GM11168 (cell line): ENCODE data around the gene ATP5ME.
"Not testable (repeated sequence)": the region's sequence is repeated elsewhere in the genome, so short reads cannot be mapped to it uniquely, and the experiment has no call there.

Source experiments
- in situ Hi-C: fragments of 300-500 bp; cut with MboI; formaldehyde crosslinking; loops from one replicate; pipeline ENCODE4 v1.12.0; 2022; ENCODE audit warnings: low sequenced_read_pairs; ENCODE audit not compliant: unreplicated experiment

The ATP5ME gene

DNA sequence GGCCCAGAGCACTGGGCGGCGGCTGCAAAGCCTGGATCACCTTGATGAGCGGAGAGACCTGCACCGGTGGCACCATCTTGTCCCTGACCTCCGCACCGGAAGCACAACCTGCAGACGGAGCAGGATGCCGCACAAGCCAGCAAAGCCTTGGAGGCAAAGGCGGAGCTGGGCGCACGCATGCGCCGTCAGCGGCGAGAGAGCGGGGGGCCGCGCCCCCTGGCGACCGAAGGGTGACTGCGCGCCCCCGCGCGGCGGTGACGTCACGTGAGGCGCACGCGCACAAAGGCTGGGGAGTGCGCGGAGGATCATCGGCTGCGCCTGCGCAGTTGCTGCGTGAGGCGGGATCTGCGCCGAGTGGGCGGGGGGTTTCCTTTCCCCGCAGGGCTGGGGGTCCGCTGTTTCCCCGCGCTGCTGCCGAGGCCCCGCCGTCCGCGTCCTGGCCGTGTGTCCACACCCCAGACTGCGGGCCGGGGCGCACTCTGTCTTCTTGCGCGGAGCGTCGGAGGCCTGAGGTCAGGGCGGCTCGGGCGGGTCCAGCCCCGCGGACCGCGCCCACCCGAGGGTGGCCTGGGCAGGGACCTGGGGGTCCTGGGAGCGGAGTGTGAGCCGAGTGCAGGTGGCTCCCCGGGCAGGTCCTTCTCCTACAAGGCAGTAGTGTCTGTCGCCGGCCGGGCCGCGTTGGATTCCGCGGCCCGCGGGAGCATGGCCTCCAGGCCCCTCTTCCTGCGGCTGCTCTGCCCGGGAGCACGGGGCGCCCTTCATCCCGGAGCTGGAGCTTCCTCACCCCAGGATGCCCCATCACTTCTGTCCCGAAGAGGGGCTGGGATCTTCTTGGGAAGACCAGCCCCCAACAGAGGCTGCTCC is at the start of gene ATP5ME, which contains the start of gene MYL5:
Gene ATP5ME (minus strand): TSS at position 105 of the 864 bp plus-strand sequence. CDS start 29 bp downstream, at position 76.
Gene MYL5 (plus strand): TSS at position 371 of the 864 bp plus-strand sequence. CDS start 3,485 bp downstream, outside the sequence.
- in situ Hi-C loops: no loop called here

DNA sequence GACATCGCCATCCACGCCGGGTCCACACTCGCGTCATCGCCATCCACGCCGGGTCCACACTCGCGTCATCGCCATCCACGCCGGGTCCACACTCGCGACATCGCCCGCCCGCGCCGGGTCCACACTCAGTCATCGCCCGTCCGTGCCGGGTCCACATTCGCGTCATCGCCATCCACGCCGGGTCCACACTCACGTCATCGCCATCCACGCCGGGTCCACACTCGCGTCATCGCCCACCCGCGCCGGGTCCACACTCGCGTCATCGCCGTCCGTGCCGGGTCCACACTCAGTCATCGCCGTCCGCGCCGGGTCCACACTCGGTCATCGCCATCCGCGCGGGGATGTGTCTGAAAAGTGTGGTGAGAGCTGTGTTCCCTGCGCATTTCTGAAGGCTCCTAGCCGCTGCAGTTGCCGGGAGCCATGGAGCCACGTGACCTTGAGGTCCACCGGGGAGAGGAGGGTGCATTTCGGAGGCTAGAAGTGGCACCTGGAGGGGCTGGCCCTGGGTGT is 48.8 kb upstream of the ATP5ME start:
- in situ Hi-C loops: no loop called here

- in situ Hi-C loops: no loop called here
Observed at GRCh38 chr4:722169-722725, 48.2 kb upstream of the ATP5ME start.

GRCh38 chr4:721261-722168 is 47.4 kb upstream of the ATP5ME start:
- in situ Hi-C loops: no loop called here

- in situ Hi-C loops: no loop called here
Observed at GRCh38 chr4:720111-720860, 46.2 kb upstream of the ATP5ME start.

DNA sequence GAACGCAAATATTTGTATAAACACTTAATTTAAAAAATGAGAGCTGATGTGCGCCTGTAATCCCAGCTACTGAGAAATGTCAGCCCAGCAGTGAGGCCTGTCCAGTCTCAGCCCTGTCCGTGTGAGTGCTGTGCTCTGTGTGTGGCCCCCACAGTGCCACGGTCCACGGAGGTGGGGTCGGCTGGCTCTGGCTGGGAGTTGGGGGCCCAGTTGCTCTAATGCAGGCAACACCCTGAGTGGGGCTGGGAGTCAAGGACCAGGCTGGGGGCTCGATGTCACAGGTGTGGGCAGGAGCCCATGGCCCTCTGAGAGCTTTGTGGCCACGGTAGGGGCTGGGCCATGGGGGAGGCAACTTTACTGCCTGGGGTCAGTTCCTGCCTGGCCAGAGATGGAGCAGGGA is 44.4 kb upstream of the ATP5ME start:
- in situ Hi-C loops: no loop called here

DNA sequence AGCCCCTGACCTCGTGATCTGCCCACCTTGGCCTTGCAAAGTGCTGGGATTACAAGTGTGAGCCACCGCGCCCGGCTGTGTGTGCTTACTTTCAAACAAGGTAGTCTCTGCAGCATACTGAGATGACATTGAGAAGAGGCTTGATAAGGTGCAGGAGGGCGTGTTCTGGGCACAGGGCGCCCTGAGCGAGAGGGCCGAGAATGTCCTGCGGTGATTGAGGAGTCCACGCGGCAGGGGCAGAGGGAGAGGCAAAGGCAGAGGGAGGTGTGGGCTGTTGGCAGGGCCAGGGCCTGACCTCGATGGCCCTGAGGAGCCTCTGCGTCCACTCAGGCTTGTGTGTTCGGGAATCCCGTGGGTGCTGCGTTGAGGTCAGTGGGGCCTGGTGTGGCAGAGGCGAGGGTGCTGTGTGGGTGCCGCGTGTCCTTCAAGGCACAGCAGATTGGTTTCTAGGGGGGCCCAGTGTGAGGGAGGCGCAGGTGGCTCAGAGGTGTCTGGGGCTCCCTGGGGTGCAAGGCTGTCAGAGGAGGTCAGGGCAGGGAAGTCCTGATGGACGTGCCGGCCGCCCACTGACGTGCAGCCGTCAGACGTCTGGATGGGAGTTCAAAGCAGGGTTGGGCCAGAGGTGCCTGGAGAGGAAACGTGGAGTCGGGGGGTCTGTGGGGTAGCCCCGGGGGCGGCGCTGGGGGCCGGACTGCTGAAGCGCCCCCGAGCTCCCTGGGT is 43.7 kb upstream of the ATP5ME start:
- in situ Hi-C loops: no loop called here

GRCh38 chr4:714087-714486 is 40.0 kb upstream of the ATP5ME start:
- in situ Hi-C loops: no loop called here

DNA sequence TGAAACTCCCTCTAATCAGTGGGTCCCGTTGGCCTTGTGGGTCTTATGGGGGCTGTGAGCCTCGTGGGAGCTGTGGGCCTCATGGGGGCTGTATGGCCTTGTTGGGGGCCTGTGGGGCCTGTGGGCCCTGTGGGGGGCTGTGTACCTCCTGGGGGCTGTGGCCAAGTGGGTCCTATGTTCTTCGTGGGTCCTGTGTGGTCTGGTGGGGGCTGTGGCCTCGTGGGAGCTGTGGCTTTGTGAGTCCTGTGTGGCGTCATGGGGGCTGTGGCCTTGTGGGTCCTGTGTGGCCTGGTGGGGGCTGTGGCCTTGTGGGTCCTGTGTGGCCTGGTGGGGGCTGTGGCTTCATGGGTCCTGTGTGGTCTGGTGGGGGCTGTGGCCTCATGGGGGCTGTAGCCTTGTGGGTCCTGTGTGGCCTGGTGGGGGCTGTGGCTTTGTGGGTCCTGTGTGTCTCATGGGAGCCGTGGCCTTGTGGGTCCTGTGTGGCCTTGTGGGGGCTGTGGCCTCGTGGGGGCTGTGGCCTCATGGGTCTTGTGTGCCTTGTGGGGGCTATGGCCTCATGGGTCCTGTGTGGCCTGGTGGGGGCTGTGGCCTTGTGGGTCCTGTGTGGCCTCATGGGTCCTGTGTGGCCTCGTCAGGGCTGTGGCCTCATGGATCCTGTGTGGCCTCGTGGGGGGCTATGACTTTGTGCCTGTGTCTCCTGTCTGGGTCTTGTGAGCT is 39.0 kb upstream of the ATP5ME start:
- in situ Hi-C loops: no loop called here

DNA sequence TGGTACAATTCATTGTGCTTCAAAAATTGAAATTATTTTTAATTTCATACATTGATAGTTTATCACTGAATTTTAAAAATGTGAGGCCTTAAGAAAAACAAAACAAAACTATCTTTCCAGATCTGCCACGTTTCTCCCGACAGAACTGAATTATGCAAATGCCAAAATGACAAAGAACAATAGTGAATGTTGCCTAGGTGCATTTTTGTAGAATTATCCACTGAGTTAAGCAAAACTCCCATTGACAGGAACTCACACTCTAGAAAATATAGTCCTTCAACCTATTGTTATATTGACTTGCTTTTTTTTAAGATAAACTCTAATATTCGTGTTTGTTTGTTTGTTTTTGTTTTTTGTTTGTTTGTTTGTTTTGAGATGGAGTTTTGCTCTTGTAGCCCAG is 38.0 kb upstream of the ATP5ME start:
- in situ Hi-C loops: no loop called here

- in situ Hi-C loops: no loop called here
Observed at GRCh38 chr4:710916-711315, 36.8 kb upstream of the ATP5ME start.

DNA sequence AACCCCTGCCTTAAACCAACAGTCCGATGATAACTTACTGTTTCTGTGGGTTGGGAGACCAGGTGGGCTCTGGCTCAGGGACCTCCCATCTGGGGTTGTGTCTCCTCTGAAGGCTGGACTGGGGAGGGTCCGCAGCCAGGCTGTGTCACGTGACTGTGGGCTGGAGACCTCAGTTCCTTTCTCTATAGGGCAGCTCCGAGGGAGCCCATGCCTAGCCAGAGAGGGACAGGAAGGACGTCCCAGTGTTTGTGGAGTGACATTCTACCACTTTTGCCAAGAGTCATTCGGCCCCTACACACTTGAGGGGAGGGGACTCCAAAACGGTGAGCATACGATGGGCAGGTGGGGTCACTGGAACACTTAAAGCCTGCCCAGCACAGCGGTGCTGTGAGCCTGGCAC is 36.0 kb upstream of the ATP5ME start:
- in situ Hi-C loops: no loop called here

DNA sequence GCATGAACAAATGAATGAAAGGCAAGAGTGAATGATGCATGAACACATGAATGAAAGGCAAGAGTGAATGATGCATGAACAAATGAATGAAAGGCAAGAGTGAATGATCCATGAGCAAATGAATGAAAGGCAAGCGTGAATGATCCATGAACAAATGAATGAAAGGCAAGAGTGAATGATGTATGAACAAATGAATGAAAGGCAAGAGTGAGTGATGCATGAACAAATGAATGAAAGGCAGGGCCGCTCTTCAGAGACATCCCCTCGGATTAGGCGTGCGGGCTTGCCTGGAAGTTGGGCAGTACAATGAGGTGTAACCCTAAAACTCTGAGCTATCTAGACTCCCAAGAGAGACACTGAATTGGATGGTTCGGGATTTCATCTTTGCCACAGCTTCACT is 35.3 kb upstream of the ATP5ME start:
- in situ Hi-C loops: no loop called here

DNA sequence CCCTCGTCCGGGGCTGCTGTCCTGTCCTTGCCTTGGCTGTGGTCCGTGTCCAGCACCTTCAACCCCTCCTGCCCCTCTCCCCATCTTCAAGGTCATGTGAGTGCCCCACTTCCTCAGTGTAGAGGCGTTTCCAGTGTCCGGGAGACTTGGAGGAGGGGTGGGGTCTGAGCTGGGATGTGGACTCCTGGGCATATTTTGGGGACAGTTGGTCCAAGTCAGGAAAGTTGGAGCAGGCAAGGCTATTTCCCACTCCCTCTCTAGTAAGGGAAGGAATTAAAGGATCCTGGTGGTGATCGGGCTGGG is 34.5 kb upstream of the ATP5ME start:
- in situ Hi-C loops: no loop called here

DNA sequence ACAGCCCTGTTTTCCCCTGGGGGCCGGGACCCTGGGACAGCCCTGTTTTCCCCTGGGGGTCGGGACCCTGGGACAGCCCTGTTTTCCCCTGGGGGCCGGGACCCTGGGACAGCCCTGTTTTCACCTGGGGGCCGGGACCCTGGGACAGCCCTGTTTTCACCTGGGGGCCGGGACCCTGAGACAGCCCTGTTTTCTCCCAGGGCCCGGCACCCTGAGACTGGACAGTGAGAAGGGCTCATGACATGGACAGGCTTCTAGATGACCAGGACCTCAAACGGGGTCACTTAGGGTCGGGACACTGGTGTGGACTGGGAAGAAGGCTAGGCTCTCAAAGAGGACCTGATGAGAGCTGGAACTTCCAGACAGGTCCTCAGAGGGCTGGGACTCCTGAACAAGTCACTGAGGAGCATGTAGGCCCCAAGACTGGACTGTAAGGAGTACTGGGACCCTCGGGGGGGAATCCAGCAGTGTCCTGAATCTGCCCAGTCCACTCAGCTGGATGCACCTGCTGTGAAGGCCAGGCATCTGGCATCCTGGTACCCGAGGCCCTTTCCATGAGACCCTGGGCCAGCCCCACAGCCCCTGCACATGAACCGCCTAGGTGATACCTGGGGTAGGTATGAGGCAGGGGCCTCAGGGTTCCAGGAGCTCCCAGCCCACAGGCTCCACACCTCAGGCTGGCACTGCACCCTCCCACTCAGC is 34.0 kb upstream of the ATP5ME start:
- in situ Hi-C loops: no loop called here

GRCh38 chr4:706834-707598 is 32.9 kb upstream of the ATP5ME start:
- in situ Hi-C loops: no loop called here

DNA sequence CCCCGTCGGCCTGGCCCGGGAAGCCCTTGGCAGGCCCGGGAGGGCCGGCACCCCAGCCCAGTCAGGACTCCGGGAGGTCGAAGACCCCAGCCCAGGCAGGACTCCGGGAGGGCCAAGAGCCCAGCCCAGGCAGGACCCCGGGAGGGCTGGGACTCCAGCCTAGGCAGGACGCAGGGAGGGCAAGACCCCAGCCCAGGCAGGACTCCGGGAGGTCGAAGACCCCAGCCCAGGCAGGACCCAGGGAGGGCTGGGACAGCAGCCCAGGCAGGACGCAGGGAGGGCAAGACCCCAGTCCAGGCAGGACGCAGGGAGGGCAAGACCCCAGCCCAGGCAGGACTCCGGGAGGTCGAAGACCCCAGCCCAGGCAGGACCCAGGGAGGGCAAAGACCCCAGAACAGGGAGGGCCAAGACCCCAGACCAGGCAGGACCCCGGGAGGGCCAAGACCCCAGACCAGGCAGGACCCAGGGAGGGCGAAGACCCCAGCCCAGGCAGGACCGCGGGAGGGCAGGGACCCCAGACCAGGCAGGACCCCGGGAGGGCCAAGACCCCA is 32.1 kb upstream of the ATP5ME start:
- in situ Hi-C loops: not testable (repeated sequence)
